GM18508 (cell line): ENCODE results near the gene IQCE.
"Not testable (repeated sequence)": the region's sequence is repeated elsewhere in the genome, so short reads cannot be mapped to it uniquely, and the experiment has no call there.

Experiments
- ATAC-seq: cut with Tn5 transposase; IDR thresholded peaks from one replicate; pipeline ENCODE4 v1.9.1; 2021; ENCODE audit warnings: moderate number of reproducible peaks; ENCODE audit not compliant: insufficient read depth, unreplicated experiment

IQCE gene

DNA sequence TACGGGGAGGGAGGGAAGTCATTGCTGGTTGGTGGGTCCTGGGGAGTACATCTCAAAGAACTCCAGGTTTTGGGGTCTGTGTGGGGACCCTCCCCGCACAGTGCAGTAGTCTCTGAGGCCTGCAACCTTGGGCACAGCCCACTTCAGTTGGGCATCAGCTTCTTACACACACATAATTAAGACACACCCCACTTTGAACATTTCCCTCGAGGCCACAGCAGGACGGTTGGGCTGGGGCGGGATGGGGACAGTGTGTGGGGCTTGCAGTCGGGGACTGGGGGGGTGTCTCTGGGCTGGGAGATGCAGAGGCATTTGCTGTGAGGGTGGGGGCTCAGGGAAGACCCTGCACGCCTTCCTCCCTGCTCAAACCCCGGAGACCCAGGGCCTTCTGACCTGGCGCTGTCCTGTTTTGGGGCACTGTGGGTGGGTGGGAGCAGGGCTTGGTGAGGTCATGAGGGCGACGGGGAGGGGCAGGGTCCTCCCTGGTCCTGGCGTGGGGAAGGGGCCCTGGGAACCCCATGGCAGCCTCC, 38.0 kb upstream of the IQCE start:
- ATAC-seq, result no peak

DNA sequence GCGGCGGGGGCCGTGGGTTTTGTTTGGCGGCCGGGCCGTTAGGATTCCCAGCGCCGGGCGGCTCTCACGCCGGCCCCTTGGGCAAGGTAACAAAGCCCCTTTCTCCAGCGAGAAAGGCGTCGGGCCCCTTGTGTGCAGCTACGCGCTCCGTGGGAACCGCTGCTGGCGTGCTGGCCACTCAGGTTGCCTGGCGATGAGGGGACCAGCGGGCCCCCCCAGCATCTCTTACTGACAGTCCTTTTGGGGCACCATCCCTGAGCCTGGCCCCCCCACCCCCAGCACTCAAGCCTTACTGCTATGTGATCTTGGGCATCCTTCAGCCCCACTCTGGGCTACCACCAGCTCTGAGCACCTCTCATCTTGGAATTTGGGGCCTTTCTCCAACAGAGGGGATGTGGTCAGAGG, 37.4 kb upstream of the IQCE start:
- no peak for ATAC-seq

DNA sequence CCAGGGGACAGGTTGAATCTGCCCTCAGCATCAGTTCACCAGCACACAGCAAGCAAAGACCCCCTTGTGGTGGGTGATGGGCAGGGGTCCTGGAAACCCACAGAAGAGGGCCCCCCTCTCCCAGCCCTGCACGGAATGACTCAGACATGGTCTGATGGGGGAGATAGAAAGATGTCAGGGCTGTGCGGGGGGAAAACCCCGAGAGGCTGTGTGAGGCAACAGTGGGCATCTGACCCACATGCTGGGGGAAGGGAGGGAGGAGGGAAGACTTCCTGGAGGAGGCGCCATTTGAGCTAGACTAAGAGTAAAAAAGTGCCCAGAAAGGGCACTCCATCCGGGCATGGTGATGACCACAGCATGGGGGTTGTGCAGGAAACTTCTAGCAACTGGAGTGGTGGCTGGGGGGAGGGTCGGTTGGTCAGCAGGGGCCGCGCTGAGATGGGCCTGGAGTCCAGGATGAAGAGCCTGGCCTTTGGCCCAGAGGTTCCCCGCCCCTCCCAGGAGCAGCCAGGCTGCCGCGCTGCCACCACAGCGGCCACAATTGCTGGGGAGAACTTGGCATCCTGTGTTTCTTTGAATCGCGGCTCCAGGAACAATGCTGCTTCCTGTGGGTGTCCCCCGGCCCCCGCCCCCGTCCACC, 36.7 kb upstream of the IQCE start:
- ATAC-seq, result no peak

DNA sequence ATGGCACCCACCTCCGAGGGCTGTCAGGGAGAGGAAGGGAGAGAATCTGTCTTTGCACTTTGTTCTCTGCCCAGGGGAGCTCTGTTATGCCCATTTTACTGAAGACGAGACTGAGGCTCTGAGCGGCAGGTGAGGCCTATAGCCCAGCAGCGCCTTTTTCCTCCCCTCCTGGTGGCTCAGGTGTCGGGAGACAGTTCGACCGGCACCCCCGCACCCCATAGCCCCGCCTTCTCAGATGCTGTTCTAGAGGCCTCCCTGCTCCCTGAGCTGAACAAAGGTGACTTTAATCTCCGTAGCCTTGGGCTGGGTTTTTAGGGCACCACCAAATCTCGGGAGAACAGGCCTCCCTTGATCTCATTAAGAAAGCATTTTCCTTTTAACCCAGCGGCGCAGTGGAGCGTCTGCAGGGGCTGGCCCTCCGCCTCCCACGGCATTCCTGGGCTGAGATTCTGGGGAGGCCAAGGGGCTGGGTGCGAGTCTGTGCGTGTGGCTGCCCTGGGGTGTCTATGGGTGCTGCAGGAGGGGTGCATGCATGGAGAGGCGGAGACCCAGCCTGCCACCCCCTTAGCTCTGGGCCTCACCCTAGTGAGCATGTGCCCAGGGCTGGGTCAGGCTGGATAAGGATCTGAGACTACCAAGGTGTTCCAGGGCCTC, 35.9 kb upstream of the IQCE start:
- ATAC-seq, result no peak

DNA sequence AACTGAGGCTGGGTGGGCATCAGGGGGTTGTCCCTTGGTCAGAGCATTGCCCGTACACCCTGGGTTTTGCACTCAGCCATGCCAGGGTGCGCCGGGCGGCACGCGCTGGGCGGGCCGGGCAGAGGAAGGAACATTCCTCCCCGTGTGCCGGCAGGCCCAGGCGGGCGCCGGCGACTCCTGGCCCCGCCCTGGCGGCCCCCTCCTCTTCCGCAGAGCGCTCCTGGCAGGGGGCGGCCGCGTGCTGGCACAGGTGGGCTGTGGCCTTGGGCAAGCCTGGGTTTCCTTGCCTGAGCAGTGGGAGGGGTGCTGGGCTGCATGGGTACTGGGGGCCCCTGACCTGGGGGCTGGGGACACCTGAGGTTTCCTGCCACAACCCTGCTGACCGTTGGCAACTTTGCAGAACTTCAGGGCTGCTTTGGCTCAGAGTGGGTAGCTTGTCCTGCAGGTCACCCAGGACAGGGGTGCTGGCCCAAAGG, 35.3 kb upstream of the IQCE start:
- no peak for ATAC-seq

DNA sequence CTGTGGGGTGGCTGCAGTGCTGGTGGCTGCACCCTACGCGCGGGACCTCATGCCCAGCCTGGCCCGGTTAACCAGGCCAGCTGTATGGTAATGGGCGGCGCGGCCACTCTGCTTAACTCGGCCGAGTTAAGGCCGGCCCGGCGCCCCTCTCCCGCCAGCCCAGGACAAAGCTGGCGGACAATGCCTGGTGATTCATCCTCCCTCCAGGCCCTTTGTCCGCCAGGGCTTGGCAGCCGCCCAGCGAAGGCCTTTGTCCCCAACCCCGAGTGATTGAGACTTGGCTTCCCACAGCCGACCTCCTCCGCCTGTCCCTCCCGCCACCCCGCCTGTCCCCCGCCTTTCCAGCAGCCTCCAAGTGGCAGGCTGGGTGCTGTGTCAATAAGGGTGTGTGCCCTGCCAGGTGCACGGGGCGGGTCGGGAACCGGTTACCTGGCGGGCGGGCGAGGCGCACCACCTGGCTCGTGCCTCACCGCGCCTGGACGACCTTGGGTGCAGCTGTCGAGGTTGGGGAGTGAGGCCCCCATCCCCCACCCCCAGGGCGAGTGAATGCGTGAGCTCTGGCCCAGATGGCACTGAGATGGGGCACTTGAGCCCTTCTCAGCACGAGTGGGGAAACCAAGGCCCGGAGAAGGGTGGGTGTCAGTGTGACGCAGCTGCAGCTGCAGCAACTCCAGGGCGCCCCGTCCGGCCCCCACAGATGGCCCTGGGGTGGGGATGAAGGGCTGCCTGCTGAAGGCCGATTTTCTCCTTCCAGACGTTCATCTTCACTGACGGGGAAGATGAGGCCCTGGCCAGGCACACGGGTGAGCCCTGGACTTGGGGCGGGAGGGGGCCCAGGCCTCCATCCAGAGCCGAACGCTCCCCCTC, 34.6 kb upstream of the IQCE start:
- ATAC-seq, result no peak

DNA sequence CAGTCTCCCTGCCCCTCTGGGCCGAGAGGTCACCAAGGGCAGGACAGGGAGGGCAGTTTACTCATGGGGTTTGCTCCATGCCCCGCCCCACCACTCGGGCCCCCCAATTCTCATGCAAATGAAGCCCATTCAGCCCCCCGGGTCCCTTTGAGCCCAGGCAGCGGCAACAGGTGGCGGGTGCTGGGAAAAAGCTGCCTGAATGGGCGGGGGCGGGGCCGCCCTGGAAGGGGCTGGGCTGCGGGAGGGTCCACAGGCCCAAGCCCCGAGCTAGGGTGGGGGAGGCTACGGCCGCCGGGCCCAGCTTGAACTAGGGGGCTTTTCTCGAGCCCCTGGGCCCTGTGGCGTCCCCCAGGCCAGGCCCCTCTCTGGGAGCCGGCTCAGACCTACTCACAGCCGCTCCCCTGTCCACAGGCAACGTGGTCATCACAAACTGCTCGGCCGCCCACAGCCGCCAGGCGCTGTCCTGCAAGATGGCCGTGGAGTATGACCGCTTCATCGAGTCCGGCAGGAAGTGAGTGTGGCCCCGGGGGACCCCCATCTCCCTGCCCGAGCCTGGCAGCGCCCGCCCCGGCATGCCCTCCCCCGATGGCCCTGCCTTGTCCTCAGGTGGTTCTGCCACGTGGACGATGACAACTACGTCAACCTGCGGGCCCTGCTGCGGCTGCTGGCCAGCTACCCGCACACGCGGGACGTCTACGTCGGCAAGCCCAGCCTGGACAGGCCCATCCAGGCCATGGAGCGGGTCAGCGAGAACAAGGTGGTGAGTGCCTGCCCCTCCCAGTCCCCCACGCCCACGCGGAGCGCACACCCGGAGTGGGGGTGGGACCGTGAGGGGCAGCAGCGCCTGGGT, 33.7 kb upstream of the IQCE start:
- ATAC-seq, result no peak

DNA sequence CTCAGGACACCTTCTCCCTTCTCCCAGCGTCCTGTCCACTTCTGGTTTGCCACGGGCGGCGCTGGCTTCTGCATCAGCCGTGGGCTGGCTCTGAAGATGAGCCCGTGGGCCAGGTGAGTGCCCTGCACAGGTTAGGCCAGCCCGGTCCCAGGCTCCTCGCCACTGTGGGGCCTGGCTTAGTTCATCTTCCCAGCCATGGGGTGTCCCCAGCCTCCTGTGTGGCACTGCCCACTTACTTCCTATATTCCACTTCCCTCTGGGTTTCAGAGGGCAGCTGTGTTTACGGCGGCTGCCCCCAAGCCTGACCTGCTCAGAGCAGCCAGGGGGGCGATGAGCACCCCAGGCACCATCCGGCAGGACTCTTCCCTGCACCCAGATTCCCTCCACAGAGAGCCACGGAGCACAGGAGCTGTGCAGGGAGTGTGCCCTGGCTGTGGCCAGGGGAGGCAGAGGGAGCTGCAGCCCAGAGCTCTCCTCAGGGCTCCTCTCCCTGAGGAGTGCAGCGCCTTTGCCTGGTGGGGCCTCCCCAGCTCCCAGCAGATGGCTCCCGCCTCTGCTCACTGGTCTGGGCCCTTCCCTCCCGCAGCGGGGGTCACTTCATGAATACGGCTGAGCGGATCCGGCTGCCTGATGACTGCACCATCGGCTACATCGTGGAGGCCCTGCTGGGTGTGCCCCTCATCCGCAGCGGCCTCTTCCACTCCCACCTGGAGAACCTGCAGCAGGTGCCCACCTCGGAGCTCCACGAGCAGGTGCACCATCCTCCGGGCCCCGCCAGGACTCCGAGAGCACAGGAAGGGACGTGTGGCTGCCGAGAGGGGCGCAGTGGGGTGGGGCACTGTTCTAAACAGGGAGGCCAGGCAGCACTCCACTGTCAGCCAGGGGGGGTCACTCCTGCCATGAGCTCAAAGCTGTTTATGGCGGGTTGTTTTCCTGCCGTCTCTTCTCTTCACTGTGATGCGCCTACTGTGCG, 32.8 kb upstream of the IQCE start:
- no peak for ATAC-seq

DNA sequence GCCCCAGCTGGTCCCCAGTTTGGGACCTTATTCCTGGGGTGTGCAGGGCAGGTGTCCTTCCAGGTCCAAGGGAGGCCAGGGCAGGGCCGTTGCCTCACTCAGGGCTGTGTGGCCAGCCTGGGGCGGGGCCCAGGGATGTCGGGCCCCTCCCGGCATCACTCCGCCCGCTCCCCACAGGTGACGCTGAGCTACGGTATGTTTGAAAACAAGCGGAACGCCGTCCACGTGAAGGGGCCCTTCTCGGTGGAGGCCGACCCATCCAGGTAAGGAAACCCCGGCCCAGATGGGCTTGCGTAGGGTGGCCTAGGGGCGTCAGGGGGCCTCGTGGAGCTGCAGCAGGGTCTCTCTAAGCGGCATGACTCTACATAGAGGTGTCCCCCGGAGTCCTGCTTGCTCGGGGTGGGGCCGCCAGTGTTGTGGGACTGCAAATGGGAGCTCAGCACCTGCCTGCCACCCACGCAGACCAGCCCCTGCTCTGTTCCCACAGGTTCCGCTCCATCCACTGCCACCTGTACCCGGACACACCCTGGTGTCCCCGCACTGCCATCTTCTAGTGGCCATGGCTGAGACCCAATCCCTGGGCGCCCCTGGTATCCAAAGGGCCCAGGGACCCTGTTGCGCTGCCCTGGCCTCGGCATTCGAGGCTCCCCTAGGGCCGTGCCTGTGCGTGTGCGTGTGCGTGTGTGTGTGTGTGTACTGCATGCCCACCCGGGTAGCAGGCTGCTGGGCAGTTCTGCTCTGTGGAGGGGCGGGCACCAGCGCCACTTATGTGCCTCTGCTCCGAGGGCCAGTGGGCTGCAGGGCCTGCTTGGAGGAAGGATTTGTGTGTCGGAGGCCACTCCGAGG, 31.9 kb upstream of the IQCE start:
- ATAC-seq, result no peak

DNA sequence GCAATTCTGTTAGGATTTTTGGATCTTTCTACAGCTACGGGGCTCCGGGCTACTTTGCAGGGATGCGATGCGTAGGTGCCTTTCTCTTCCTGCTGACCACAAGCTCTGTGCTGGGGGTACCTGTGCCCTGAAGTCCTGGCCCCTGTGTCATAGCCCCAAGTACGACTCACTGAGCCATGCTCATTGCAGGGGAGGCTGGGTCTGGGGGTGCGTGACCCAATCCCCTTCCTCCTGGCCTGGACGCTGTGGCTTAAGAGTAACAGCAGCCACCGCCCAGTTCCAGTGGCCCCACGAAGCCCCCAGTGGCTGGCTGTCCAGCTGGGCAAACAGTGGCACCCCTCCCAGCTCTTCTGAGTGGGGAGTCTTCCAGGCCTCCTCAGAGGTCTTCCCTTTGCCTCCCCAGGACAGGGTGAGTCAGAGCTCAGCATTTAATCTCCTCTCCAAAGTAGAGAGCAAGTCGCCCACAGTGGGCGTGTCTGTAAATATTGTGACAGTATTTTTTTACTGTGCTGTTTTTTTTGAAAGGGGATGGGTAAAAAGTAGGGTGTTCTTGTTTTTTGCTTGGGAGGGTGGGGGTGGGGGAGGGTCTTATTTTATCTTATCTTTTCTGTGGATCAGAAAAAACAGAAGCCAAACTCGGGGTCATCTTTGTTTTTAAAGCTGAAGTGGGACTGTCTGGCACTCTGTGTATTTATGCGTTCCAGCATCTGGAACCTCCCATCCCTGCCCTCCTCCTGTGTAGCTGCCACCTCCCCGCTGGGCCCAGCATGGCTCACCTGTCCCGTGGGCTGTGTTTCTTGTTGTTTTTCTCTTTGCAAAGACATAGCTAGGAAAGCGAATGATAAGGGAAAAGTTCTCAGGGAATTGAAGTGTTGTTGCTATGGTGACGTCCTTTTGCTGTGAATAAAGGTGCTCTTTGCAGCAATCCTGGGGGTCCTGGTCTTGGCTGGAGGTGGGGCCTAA, 31.0 kb upstream of the IQCE start:
- ATAC-seq, result no peak

DNA sequence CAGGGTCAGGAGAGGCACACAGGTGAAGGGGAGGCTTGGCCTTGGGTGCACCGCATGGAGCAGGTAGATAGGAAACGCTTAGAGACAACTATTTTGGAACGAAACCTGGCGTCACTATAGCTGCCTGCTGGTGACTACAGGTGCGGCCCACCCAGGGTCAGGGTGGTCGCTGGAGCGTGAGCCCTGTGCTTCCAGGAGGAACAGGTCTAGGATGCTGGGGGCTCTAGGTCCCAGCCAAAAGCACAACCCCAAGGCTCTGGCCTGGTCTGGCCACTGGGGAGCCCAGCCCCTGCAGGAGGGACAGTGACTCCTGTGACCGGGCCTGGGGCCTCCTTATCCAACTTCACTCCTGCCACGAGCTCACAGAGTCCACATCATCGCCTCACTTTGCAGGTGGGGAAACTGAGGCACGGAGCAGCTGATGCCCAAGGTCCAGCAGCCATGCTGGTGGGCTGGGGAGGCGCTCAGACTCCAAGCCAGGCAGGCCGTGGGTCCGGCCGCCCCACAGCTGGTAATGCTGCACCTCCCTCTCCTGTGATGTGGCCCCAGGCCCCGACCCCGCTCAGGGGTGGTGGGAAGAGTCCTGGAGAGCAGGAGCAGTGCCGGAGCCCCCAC, 30.2 kb upstream of the IQCE start:
- no peak for ATAC-seq

DNA sequence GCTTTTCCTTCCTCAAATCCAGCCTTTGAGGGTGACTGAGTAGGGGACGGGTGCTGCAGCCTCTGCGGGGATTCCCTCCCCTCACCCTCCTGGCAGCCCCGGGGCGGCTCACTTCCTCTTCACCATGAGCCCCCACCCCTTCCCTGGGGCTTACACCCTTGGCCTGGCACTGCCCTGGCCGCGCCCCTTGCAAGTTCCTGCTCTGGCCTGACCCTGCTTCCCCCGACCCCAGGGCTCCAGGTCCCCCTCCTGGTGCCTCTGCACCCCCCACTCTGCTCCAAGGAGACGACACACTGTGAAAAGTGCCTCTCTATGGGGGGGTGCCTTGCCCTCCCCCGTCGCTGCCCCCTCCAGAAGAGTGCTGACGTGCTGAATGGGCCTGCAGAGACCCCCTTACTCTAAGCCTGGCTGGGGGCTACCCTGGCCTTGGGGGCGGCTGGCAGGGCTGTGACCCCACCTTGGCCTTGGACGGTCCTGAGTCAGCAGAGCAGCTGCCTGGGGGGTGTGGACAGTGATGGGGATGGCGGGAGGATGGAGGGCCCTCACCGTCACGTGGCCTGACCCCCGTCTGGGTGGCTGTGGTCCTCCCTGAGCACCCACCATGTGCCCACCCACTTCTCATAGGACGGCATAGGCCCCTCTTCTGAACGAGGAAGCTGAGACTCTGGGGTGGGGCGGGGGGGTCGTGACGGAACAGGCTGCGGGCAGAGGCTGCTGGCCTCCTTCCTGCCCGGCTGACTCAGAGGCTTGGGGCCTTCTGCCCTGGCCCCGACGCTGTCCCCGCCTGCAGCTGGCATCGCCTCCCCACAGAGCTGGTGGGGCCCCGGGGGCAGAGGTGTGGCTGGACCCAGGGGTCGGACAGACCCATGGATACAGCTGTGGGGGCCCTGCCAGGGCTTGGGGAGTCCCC, 29.4 kb upstream of the IQCE start:
- ATAC-seq, result no peak

DNA sequence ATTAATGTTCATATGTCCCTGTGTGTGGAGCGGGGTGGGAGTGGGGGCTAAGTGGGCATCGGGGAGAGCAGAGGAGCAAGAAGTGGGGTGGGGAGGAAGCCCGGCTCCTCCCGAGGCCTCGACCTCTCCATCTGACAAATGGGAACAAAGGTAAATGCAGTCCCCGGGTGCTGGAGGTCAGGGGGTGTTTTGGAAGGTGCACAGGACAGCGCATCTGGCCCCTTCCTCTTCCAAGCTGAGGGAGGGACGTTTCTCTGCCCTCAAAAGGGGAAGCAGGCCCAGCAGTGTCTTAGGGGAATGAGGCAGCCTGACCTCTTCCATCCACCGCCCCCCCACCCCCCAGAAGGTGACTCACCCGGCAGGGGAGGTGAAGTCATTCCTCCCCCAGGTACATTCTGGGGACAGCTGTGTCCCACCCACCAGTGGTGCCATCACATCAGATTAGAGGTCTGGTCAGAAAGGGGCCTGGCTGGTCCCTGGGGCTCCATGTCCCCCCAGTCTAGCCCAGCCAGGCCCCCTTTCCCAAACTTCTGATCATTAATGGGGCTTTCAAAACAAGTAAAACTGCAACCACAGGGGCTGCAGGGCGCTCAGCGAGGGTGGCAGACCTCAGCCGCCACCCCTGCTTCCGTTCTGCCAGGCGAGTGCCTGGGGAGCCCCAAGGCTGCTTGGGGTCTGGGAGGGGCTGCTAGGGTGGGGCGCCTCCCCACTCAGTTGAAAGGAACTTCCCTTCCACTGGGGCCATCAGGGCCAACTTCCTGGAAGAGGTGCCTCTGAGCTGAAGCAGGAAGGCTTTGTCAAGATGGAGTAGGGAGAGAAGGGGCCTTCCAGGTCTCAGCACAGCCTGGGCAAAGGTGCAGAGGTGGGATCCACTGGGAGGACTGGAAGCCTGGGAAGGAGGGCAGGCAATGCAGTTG, 28.4 kb upstream of the IQCE start:
- ATAC-seq, result no peak

DNA sequence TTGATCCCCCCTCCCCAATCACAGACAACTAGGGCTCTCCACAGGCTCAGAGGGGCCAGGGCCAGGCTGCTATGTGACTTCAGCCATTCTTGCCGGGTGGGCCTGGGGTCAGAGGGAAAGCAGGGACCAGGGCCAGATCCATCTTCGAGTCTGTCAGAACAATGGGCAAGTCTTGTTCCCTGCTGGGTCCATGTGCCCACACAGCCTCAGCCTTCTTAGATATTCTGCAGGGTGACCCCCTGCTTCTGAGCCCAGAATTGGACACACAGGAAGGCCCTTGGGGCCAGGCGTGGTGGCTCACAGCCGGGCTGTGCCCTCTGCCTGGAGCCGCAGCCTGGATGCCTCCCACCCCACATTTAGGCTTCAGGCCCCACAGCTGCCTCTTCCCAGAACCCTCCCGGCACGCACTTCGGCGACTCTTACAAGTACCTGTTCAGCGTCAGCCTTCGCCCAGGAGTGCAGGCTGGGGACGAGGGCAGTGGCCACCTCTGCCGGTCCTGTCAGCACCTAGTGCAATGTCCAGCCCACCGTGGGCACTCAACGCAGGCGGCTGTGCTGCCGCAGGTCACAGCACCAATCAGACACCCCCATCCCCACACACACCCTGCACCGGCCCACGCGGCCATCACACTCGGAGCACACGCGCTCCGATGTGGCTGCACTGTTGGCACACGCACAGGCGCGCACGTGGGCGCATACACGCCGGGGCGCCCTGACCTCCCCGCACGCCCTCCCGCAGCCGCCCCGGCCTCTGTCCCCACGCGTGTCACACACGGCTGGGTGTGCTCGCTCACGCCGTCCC, 27.6 kb upstream of the IQCE start:
- ATAC-seq, result not testable (repeated sequence)
